IMR-90 (cell line): ENCODE data around the gene LCE6A. TPM values are rescaled to one million over a fixed set of nuclear protein-coding genes. Genes with fewer than 3 reads are reported as not detected.

ENCODE experiments used
- ATAC-seq: fragments of 200-7000 bp; cut with Tn5 transposase; 2 replicates; pipeline ENCODE4 v1.9.1; 2020; ENCODE audit warnings: low read depth, mild to moderate bottlenecking, moderate library complexity
- BruUV-seq: library from RNA; stranded (reverse); fragments of 400-500 nt; replicated peaks from 2 replicates; lab custom pipeline; 2021; lab: Mats Ljungman, UMichigan
- CTCF ChIA-PET: fragments of 300-600 bp; formaldehyde crosslinking; extraction: SDS; loops from one replicate; lab custom pipeline; 2021; ENCODE audit warnings: antibody characterized with exemption; lab: Yijun Ruan, JAX
- POLR2A ChIA-PET: fragments of 300-600 bp; sonication (Branson Sonifier 250); formaldehyde crosslinking; loops from one replicate; lab custom pipeline; 2022; ENCODE audit warnings: antibody characterized with exemption; ENCODE audit not compliant: unreplicated experiment; lab: Charles Lee
- DNase-seq: peaks from one replicate; pipeline ENCODE4 v3.0.0; 2013
- H2AFZ ChIP-seq: replicated peaks from 2 replicates; pipeline ENCODE3; 2013; ENCODE audit warnings: low read length, mild to moderate bottlenecking; ENCODE audit not compliant: poor library complexity
- H2AK5ac ChIP-seq: 2 replicates; pipeline ENCODE4 v1.6.1; 2013; ENCODE audit warnings: low read depth, low read length, inconsistent platforms
- H2AK9ac ChIP-seq: replicated peaks from 2 replicates; pipeline ENCODE3; 2013; ENCODE audit warnings: mild to moderate bottlenecking, low read depth, low read length, moderate library complexity; ENCODE audit not compliant: poor library complexity
- H2BK120ac ChIP-seq: 2 replicates; pipeline ENCODE4 v1.6.1; 2013; ENCODE audit warnings: low read depth, low read length, inconsistent platforms
- H2BK15ac ChIP-seq: 3 replicates; pipeline ENCODE4 v1.6.1; 2013; ENCODE audit warnings: low read depth, low read length, inconsistent platforms
- H2BK20ac ChIP-seq: 2 replicates; pipeline ENCODE4 v1.6.1; 2013; ENCODE audit warnings: low read depth, mild to moderate bottlenecking, inconsistent platforms, low read length, moderate library complexity
- H2BK5ac ChIP-seq: 2 replicates; pipeline ENCODE4 v1.6.1; 2013; ENCODE audit warnings: mild to moderate bottlenecking, low read depth, low read length, inconsistent platforms; ENCODE audit not compliant: poor library complexity, severe bottlenecking
- H3K14ac ChIP-seq: replicated peaks from 2 replicates; pipeline ENCODE4 v1.6.1; 2013; ENCODE audit warnings: low read depth, low read length, inconsistent platforms
- H3K18ac ChIP-seq: 2 replicates; pipeline ENCODE4 v1.6.1; 2013; ENCODE audit warnings: low read depth, low read length, control low read depth
- H3K23ac ChIP-seq: 2 replicates; pipeline ENCODE4 v1.6.1; 2013; ENCODE audit warnings: low read depth, low read length, inconsistent platforms
- H3K27ac ChIP-seq: 2 replicates; pipeline ENCODE4 v1.5.1; 2013; ENCODE audit warnings: mild to moderate bottlenecking, control low read depth, low read length; ENCODE audit not compliant: insufficient read depth
- H3K27me3 ChIP-seq: 2 replicates; pipeline ENCODE4 v1.6.1; 2013; ENCODE audit warnings: low read length; ENCODE audit not compliant: control insufficient read depth, insufficient read depth
- H3K36me3 ChIP-seq: 2 replicates; pipeline ENCODE4 v1.6.1; 2013; ENCODE audit warnings: low read length, mixed read lengths; ENCODE audit not compliant: control insufficient read depth, insufficient read depth
- H3K4ac ChIP-seq: 2 replicates; pipeline ENCODE4 v1.6.1; 2013; ENCODE audit warnings: low read depth, low read length, inconsistent platforms
- H3K4me1 ChIP-seq: 2 replicates; pipeline ENCODE4 v1.6.1; 2013; ENCODE audit warnings: low read length, mixed read lengths; ENCODE audit not compliant: control insufficient read depth, insufficient read depth
- H3K4me2 ChIP-seq: 2 replicates; pipeline ENCODE4 v1.6.1; 2013; ENCODE audit warnings: low read depth, mild to moderate bottlenecking, control low read depth, low read length, moderate library complexity
- H3K4me3 ChIP-seq: 2 replicates; pipeline ENCODE4 v1.5.1; 2013; ENCODE audit warnings: low read depth, mild to moderate bottlenecking, control low read depth, low read length, moderate library complexity; ENCODE audit not compliant: insufficient read depth
- H3K56ac ChIP-seq: 2 replicates; pipeline ENCODE4 v1.6.1; 2013; ENCODE audit warnings: low read length, inconsistent platforms; ENCODE audit not compliant: insufficient read depth; ENCODE audit errors: extremely low read depth
- H3K79me1 ChIP-seq, 2 experiments: 2 replicates each; pipeline ENCODE4 v1.6.1; 2013; ENCODE audit warnings: low read length in 2 of 2, inconsistent platforms in 1 of 2, low read depth in 1 of 2
- H3K9ac ChIP-seq: 2 replicates; pipeline ENCODE4 v1.6.1; 2013; ENCODE audit warnings: low read depth, low read length, control low read depth
- H3K9me1 ChIP-seq: 2 replicates; pipeline ENCODE4 v1.6.1; 2013; ENCODE audit warnings: low read length, inconsistent platforms; ENCODE audit not compliant: insufficient read depth
- H3K9me3 ChIP-seq: 2 replicates; pipeline ENCODE4 v1.6.1; 2013; ENCODE audit warnings: low read length; ENCODE audit not compliant: control insufficient read depth, insufficient read depth
- H4K20me1 ChIP-seq: 2 replicates; pipeline ENCODE4 v1.6.1; 2013; ENCODE audit warnings: low read length, inconsistent platforms; ENCODE audit not compliant: insufficient read depth
- H4K5ac ChIP-seq: 2 replicates; pipeline ENCODE4 v1.6.1; 2013; ENCODE audit warnings: mild to moderate bottlenecking, low read depth, low read length, control low read depth
- H4K8ac ChIP-seq, 2 experiments: 2 replicates each; pipeline ENCODE4 v1.6.1; 2013; ENCODE audit warnings: low read depth in 2 of 2, low read length in 2 of 2, control low read depth in 1 of 2, inconsistent platforms in 1 of 2
- H4K91ac ChIP-seq: 2 replicates; pipeline ENCODE4 v1.6.1; 2013; ENCODE audit warnings: low read depth, low read length, inconsistent platforms; ENCODE audit not compliant: insufficient read depth
- BHLHE40 ChIP-seq: fragments of 150-350 bp; IDR thresholded peaks from 2 replicates; pipeline ENCODE4 v1.6.1; 2016; ENCODE audit warnings: mild to moderate bottlenecking, low read depth, low read length
- CEBPB ChIP-seq: IDR thresholded peaks from 2 replicates; pipeline ENCODE4 v1.6.1; 2012; ENCODE audit warnings: low read depth, low read length, improper control_type of control experiment
- dilution Hi-C: fragments of 300-500 bp; cut with HindIII; formaldehyde crosslinking; loops from one replicate; pipeline ENCODE4 v1.14.3; 2018; ENCODE audit warnings: low sequenced_read_pairs; ENCODE audit not compliant: unreplicated experiment
- in situ Hi-C: fragments of 300-500 bp; cut with MboI; formaldehyde crosslinking; loops from 3 replicates; pipeline ENCODE4 v1.14.3; 2019; ENCODE audit warnings: low sequenced_read_pairs, inconsistent platforms, mixed read lengths
- intact Hi-C: fragments of 100-400 bp; cut with micrococcal nuclease; formaldehyde crosslinking; loops from 2 replicates; pipeline ENCODE4 v1.10.0; 2022
- polyA plus RNA-seq, 3 experiments: library from polyadenylated mRNA; depleted of rRNA; stranded (reverse); fragments of >200 nt; gene quantifications; 2 replicates each; pipeline ENCODE4 v1.2.3, GENCODE V29; 2012; ENCODE audit warnings: low replicate concordance in 1 of 3
- total RNA-seq: library from RNA; depleted of rRNA; stranded (reverse); fragments of >200 nt; gene quantifications from 2 replicates; pipeline ENCODE4 v1.2.3, GENCODE V29; 2012

LCE6A gene
- total and polyA plus RNA-seq, 2 of the 4 experiments (the other 2 are of a cell fraction) = not detected

GRCh38 chr1:152879559-152880198 is 37.0 kb downstream of the LCE6A start:
- Histone ChIP-seq H3K14ac (no peak overlapping the region), H4K20me1 (no peaks in the 10 kb centered on the region), H2BK20ac (no peak overlapping the region), H3K27ac (no peak overlapping the region), H3K4me1 (no peaks in the 10 kb centered on the region), H3K4me3 (no peak overlapping the region), H2BK5ac (no peak overlapping the region), H4K91ac (no peak overlapping the region), H4K5ac (no peak overlapping the region), H2AFZ (no peak overlapping the region), H3K56ac (no peak overlapping the region), H3K27me3 (no peaks in the 10 kb centered on the region), H3K9me3 (no peaks in the 10 kb centered on the region), H2AK9ac (no peak overlapping the region), H3K36me3 (no peaks in the 10 kb centered on the region), H3K9ac (no peak overlapping the region), H3K18ac (no peak overlapping the region), H3K9me1 (no peaks in the 10 kb centered on the region), H3K4ac (no peak overlapping the region), H4K8ac (no peak overlapping the region), H2BK120ac (no peak overlapping the region), H2BK15ac (no peak overlapping the region), H3K23ac (no peak overlapping the region), H3K4me2 (no peak overlapping the region), H2AK5ac (no peak overlapping the region), H3K79me1 (no peaks in the 10 kb centered on the region)
- dilution Hi-C loops = no loop called here
- TF ChIP-seq CEBPB (0 out of 2 replicates have a peak, but pooled peaks have one; percentile 50), BHLHE40 (no peak)
- intact Hi-C loops = no loop called here
- ChIA-PET POLR2A (no interaction called here), CTCF (no interaction called here)
- BruUV-seq = no TSS peak
- ATAC-seq = no peak
- in situ Hi-C loops = no loop called here
- no peak for DNase-seq
